ENCODE measurements around the gene SLX9. TPM values are rescaled to one million over a fixed set of nuclear protein-coding genes. Genes with fewer than 3 reads are reported as not detected.
A peak's percentile ranks its signal among the peaks of the same experiment; 100 is the strongest.

The SLX9 gene
- total RNA-seq, 1 experiment from 2014 or later, result 31.6 TPM

- DNase-seq (ENCODE audit: low read depth in 1 of 2, low spot score in 2 of 2), result no peak
- peaks cover 26% of the 10 kb centered on the region for H3K4me1 ChIP-seq (replicated peaks)
- no peaks in the 10 kb centered on the region for H3K36me3 ChIP-seq
- H3K27me3 ChIP-seq (replicated peaks), result no peaks in the 10 kb centered on the region
- no peak overlapping the region for H3K4me3 ChIP-seq
- no peaks in the 10 kb centered on the region for H3K9me3 ChIP-seq (replicated peaks)
- no peak overlapping the region for H3K27ac ChIP-seq
Measured at GRCh38 chr21:44987886-44988606, 48.2 kb downstream of the SLX9 start.

DNA sequence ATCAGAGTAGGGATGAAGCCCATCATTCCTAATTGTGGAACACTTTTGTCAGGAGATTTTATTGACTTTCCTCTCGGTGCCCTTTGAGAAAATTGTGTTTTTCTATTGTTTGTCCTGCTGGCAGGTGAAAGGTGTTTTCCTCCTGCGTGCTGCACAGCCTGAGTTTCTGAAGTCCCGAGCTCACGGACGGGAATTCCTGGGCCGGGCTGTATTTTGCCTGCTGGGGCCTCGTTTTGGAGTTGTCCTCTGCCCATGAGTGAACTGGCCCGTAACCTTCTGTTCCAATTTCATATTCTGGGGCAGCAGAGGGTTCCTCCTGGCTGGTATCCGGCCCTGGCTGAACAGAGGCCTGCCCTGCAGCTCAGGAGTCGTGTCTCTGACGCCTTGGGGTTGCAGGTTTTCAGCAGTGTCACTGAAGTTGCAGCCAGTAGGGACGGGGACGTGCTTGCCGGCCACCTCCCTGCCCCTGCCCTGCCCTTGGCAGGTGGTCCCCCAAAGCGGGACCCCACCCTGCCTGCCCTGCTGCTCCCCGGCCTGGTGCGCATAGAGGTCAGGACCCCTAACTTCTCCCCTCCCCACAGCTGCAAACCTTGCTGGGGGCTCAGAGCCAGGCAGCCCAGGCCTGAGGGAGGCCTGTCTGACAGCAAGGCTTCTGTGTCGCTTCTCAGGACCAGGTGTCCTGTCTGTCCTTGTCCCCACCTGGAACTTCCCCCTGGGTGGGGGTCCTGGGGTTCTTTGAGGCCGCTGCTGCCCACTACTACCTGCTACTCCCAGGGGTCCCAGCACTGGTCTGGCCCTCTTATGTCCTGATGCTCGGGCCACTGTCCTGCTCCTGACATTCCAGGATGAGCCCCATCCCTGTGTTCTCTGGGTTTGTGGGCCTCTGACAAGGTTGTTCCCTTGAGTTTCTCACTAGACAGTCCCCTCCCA, 49.0 kb downstream of the SLX9 start:
- DNase-seq (ENCODE audit: low read depth in 1 of 2, low spot score in 2 of 2), result no peak
- Histone ChIP-seq H3K36me3 (no peaks in the 10 kb centered on the region), H3K27me3 (replicated peaks) (no peaks in the 10 kb centered on the region), H3K4me1 (replicated peaks) (peaks cover 24% of the 10 kb centered on the region), H3K9me3 (replicated peaks) (no peaks in the 10 kb centered on the region), H3K4me3 (no peak overlapping the region), H3K27ac (no peak overlapping the region)

GRCh38 chr21:44989537-44989886, 49.7 kb downstream of the SLX9 start:
- Histone ChIP-seq H3K4me3 (no peak overlapping the region), H3K27ac (no peak overlapping the region), H3K9me3 (replicated peaks) (no peaks in the 10 kb centered on the region), H3K27me3 (replicated peaks) (no peaks in the 10 kb centered on the region), H3K4me1 (replicated peaks) (peaks cover 24% of the 10 kb centered on the region), H3K36me3 (no peaks in the 10 kb centered on the region)
- no peak for DNase-seq (ENCODE audit: low read depth in 1 of 2, low spot score in 2 of 2)

GRCh38 chr21:44989943-44990780, 50.3 kb downstream of the SLX9 start:
- Histone ChIP-seq H3K9me3 (replicated peaks) (no peaks in the 10 kb centered on the region), H3K4me3 (no peak overlapping the region), H3K36me3 (no peaks in the 10 kb centered on the region), H3K27ac (no peak overlapping the region), H3K27me3 (replicated peaks) (no peaks in the 10 kb centered on the region), H3K4me1 (replicated peaks) (peaks cover 24% of the 10 kb centered on the region)
- no peak for DNase-seq (ENCODE audit: low read depth in 1 of 2, low spot score in 2 of 2)

- no peaks in the 10 kb centered on the region for H3K27me3 ChIP-seq (replicated peaks)
- no peaks in the 10 kb centered on the region for H3K9me3 ChIP-seq (replicated peaks)
- H3K4me3 ChIP-seq, result no peak overlapping the region
- DNase-seq (ENCODE audit: low read depth in 1 of 2, low spot score in 2 of 2), result no peak
- peaks cover 24% of the 10 kb centered on the region for H3K4me1 ChIP-seq (replicated peaks)
- H3K36me3 ChIP-seq, result no peaks in the 10 kb centered on the region
- H3K27ac ChIP-seq, result no peak overlapping the region
Measured at GRCh38 chr21:44990921-44991320, 51.1 kb downstream of the SLX9 start.

DNA sequence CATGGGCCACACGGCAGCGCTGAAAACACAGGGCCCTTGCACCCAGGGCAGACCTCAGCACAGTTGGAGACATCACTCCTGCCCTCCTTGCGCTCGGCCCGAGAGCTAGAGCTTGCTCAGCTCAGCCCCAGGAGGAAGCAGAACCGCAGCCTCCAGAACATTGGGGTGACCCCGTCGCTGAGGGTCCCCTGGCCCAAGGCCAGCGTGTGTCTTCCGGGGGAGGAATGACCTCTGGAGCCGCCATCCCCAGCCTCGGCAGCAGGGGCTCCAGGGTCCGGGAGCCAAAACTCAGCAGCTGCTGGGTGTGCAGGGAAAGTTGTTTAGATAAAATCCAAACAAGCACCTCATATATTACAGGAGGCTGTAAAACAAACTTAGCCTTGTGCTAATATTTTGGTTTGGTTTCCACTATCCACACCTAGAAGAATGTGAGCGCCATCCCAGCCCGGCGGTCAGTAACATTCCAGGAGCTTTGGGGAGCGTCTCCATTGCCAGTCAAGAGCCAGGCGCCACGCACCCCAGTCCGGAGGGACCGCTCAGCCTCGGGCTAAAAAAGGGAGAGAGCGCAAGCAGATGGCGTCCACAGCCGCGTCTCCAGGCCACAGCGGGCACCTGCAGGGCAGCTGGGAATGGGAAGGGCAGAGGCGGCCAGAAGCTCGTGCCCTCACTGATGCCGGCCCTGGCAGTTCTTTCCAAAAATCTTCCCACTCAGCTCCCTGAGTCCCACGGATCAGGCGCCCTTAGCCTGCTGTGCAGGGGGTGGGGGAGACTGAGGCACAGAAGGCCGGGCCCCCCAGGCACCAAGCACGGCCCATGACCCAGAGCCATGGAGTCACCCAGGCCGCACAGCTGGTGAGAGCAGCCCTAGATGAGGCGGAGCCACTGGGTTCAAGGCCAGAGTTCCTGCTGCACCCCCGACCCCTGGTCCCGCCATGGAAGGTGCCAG, 52.0 kb downstream of the SLX9 start:
- Histone ChIP-seq H3K9me3 (replicated peaks) (no peaks in the 10 kb centered on the region), H3K4me1 (replicated peaks) (peaks cover 24% of the 10 kb centered on the region), H3K27ac (no peak overlapping the region), H3K36me3 (no peaks in the 10 kb centered on the region), H3K4me3 (no peak overlapping the region), H3K27me3 (replicated peaks) (no peaks in the 10 kb centered on the region)
- DNase-seq (ENCODE audit: low read depth in 1 of 2, low spot score in 2 of 2), result peak in 1 of 2 experiments; percentile 54

- Histone ChIP-seq H3K9me3 (replicated peaks) (no peaks in the 10 kb centered on the region), H3K4me1 (replicated peaks) (peaks cover 18% of the 10 kb centered on the region), H3K27me3 (replicated peaks) (no peaks in the 10 kb centered on the region), H3K36me3 (no peaks in the 10 kb centered on the region), H3K4me3 (no peak overlapping the region), H3K27ac (no peak overlapping the region)
- DNase-seq (ENCODE audit: low read depth in 1 of 2, low spot score in 2 of 2), result no peak
Measured at GRCh38 chr21:44992608-44993031, 52.8 kb downstream of the SLX9 start.

GRCh38 chr21:44993321-44994046, 53.7 kb downstream of the SLX9 start:
- no peak overlapping the region for H3K4me3 ChIP-seq
- no peaks in the 10 kb centered on the region for H3K27me3 ChIP-seq (replicated peaks)
- no peak for DNase-seq (ENCODE audit: low read depth in 1 of 2, low spot score in 2 of 2)
- no peaks in the 10 kb centered on the region for H3K9me3 ChIP-seq (replicated peaks)
- H3K36me3 ChIP-seq, result no peaks in the 10 kb centered on the region
- H3K4me1 ChIP-seq (replicated peaks), result peaks cover 13% of the 10 kb centered on the region
- no peak overlapping the region for H3K27ac ChIP-seq

GRCh38 chr21:44994047-44994694, 54.3 kb downstream of the SLX9 start:
- Histone ChIP-seq H3K36me3 (no peaks in the 10 kb centered on the region), H3K9me3 (replicated peaks) (no peaks in the 10 kb centered on the region), H3K27me3 (replicated peaks) (no peaks in the 10 kb centered on the region), H3K4me1 (replicated peaks) (peaks cover 13% of the 10 kb centered on the region), H3K27ac (no peak overlapping the region), H3K4me3 (no peak overlapping the region)
- DNase-seq (ENCODE audit: low read depth in 1 of 2, low spot score in 2 of 2), result no peak

GRCh38 chr21:44994695-44995342, 55.0 kb downstream of the SLX9 start:
- H3K36me3 ChIP-seq, result no peaks in the 10 kb centered on the region
- no peak overlapping the region for H3K27ac ChIP-seq
- no peaks in the 10 kb centered on the region for H3K27me3 ChIP-seq (replicated peaks)
- H3K9me3 ChIP-seq (replicated peaks), result no peaks in the 10 kb centered on the region
- no peak for DNase-seq (ENCODE audit: low read depth in 1 of 2, low spot score in 2 of 2)
- peaks cover 13% of the 10 kb centered on the region for H3K4me1 ChIP-seq (replicated peaks)
- no peak overlapping the region for H3K4me3 ChIP-seq

DNA sequence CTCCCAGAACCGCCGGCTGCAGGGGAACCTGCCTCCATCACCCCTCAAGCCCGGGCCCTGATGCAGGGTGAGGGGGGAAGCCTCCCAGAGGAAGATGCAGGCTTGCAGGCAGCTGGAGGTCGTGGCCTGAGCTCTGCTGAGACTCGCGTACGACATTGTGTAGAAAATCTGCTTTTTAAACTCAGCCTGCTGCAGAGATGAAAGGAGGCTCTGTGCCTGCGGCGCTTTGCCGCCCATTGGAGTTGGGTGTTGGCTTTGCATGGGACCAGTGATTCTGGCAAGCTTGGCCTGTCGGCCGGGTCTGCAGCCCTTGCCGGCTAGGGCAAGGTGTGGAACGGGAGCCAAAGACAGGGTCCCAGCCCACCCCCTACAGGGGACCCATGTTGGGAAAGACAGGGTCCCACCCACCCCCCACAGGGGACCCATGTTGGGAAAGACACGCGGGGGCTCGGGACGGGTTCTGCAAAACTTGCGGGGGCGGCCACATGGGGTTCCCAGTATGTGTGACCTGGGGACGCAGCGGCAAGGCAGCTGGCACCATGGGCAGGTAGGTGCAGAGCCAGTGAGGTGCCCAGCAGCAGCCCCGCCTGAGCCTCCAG, 55.6 kb downstream of the SLX9 start:
- H3K36me3 ChIP-seq, result no peaks in the 10 kb centered on the region
- peaks cover 17% of the 10 kb centered on the region for H3K4me1 ChIP-seq (replicated peaks)
- H3K27ac ChIP-seq, result no peak overlapping the region
- 0 out of 2 replicates have a peak, but pooled peaks cover 2% of the 10 kb centered on the region for H3K9me3 ChIP-seq (replicated peaks)
- DNase-seq (ENCODE audit: low read depth in 1 of 2, low spot score in 2 of 2), result no peak
- H3K4me3 ChIP-seq, result no peak overlapping the region
- H3K27me3 ChIP-seq (replicated peaks), result no peaks in the 10 kb centered on the region

Measured in SJSA1 (cell line).